ENCODE measurements around the gene PRCC. TPM values are rescaled to one million over a fixed set of nuclear protein-coding genes. Genes with fewer than 3 reads are reported as not detected.

The PRCC gene
- total RNA-seq, 2 donors from 2014 or later = 22.9 to 34.5 TPM

DNA sequence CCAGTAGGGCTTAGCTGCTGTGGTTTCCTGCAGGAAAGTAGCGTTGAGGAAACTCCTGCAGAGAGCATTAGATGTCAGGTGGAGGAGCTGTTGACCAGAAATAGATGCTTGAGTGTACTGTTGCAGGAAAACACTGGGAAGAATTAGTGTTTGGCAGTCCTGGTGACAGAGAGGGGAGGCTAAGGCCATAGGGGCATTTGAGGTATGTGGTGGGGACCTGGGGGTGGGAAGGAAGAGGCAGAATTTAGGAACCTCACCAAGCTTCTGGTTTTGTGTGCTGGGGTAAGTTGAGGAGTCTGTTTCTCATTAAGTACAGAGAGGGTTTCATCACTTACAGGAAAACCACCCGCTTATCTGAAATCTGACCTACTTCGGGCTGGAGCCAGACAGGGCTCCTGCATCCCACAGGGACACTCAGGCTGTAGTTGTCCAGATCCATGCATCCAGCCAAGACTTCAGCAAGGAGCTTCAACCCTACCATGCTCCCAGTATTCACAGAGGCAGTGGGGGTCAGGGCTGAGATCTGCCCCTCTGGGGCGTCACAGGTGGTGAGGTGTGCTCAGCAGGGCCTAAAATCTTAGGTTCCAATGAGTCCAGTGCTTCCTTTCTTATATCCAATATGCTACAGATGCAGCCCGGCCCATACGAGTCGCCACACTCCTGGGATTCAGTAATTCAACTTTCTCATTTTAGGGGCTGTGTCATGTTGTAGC is 34.2 kb downstream of the PRCC start:
- TF ChIP-seq, protein P1, sequence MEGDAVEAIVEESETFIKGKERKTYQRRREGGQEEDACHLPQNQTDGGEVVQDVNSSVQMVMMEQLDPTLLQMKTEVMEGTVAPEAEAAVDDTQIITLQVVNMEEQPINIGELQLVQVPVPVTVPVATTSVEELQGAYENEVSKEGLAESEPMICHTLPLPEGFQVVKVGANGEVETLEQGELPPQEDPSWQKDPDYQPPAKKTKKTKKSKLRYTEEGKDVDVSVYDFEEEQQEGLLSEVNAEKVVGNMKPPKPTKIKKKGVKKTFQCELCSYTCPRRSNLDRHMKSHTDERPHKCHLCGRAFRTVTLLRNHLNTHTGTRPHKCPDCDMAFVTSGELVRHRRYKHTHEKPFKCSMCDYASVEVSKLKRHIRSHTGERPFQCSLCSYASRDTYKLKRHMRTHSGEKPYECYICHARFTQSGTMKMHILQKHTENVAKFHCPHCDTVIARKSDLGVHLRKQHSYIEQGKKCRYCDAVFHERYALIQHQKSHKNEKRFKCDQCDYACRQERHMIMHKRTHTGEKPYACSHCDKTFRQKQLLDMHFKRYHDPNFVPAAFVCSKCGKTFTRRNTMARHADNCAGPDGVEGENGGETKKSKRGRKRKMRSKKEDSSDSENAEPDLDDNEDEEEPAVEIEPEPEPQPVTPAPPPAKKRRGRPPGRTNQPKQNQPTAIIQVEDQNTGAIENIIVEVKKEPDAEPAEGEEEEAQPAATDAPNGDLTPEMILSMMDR (IDR thresholded peaks at IDR 0.05) = no peak
- Histone ChIP-seq H3K27me3 (replicated peaks; ENCODE audit: insufficient read depth) (no peaks in the 10 kb centered on the region), H3K9me3 (no peaks in the 10 kb centered on the region), H3K36me3 (peaks cover 23% of the 10 kb centered on the region), H3K27ac (no peak overlapping the region), H3K4me1 (ENCODE audit: control insufficient read depth in 1 of 2, low read depth in 2 of 2) (no peaks in the 10 kb centered on the region), H3K4me3 (no peak overlapping the region)
- ATAC-seq (ENCODE audit: insufficient number of reproducible peaks, low FRiP score, low read depth) (no peak), DNase-seq (ENCODE audit: low spot score) (no peak)

DNA sequence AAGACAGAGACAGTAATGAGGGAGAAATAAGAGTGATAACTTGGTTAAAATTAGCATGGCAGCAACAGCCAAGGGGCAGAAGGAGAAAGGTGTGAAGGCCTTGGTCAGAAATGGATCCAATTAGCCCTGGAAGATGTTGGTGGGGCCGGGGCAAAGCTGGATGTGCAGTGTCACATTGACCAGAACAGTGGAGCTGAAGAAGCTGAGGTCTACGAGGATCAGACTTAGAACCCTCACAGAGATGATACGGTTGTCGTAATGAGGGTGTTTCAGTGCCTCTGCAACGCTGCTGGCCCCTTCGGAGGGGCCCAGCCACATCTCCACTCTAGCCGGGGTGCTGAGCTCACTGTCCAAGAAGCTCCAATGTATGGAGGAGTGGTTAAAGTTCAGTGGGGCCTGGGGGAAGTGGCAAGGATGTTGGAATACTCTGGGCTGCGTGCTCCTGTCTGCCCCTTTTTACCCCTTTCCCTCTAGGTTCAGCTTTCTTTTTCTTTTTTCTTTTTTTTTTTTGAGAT is 35.1 kb downstream of the PRCC start:
- Histone ChIP-seq H3K4me3 (no peak overlapping the region), H3K27ac (no peak overlapping the region), H3K27me3 (replicated peaks; ENCODE audit: insufficient read depth) (no peaks in the 10 kb centered on the region), H3K9me3 (no peaks in the 10 kb centered on the region), H3K36me3 (peaks cover 18% of the 10 kb centered on the region), H3K4me1 (ENCODE audit: control insufficient read depth in 1 of 2, low read depth in 2 of 2) (no peaks in the 10 kb centered on the region)
- DNase-seq (ENCODE audit: low spot score) = no peak
- ATAC-seq (ENCODE audit: insufficient number of reproducible peaks, low FRiP score, low read depth) = no peak
- TF ChIP-seq, protein P1 (IDR thresholded peaks at IDR 0.05) = no peak

DNA sequence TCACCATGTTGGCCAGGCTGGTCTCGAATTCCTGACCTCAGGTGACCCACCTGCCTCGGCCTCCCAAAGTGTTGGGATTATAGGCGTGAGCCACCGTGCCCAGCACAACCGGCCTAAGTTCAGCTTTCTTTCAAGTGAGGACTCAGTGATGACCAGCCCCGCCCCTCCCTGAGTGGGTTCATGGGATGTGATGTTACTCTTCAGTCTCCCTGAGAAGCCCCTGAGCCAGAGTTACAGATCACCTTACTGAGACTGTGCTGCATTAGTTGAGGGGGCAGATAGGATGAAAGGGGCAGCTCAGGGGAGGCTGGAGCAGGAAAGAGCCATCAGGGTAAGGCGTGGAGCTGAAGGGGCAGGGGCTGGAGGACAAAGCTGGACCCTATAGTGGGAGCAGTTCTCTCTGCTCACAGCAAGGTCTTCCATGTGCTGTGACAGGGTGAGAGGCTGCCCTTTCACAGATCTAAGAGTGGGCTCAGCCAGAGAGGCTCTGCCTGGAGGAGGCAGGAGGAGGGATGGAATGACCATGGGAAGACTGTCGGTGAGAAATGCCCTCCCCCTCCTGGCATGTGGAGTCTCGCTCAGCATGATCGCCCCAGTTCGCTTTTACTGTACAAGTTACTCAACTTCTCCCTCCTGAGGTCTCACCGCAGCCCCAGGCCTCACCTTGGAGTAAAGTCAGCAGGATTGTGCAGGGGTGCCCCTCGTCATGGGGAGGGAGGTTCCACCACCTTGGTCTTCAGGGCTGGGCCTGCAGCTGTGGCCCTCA is 35.9 kb downstream of the PRCC start:
- no peak for ATAC-seq (ENCODE audit: insufficient number of reproducible peaks, low FRiP score, low read depth)

DNA sequence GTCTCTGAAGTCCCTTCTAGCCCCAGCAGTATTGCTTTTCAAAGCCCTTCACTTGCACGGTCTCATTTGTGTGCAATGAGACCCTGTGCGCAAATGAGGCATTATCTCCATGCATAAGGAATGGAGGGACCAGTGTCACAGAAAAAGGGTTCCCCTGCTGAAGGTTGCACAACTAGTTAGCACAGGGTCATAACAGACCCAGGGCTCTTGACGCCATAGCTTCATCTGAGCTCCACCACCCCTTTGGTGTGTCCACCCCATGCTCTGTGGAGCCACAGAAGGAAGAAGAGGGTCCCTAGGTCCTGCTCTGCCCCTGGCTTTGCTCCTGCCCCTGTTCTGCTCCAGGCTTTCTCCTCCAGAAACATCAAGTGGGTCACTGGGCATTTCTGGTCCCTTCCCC is 36.7 kb downstream of the PRCC start:
- no peaks in the 10 kb centered on the region for H3K27me3 ChIP-seq (replicated peaks; ENCODE audit: insufficient read depth)
- no peak overlapping the region for H3K27ac ChIP-seq
- no peaks in the 10 kb centered on the region for H3K4me1 ChIP-seq (ENCODE audit: control insufficient read depth in 1 of 2, low read depth in 2 of 2)
- no peak overlapping the region for H3K4me3 ChIP-seq
- DNase-seq (ENCODE audit: low spot score) (no peak), ATAC-seq (ENCODE audit: insufficient number of reproducible peaks, low FRiP score, low read depth) (no peak)
- H3K9me3 ChIP-seq = no peaks in the 10 kb centered on the region
- peaks cover 8% of the 10 kb centered on the region for H3K36me3 ChIP-seq
- TF ChIP-seq, protein P1 (IDR thresholded peaks at IDR 0.05) = no peak

More for the DNA sequence above, 35.9 kb downstream of the PRCC start:
- H3K27me3 ChIP-seq (replicated peaks; ENCODE audit: insufficient read depth) = no peaks in the 10 kb centered on the region
- no peak overlapping the region for H3K4me3 ChIP-seq
- no peak for DNase-seq (ENCODE audit: low spot score)
- H3K36me3 ChIP-seq = peaks cover 10% of the 10 kb centered on the region
- H3K27ac ChIP-seq = no peak overlapping the region
- H3K9me3 ChIP-seq = no peaks in the 10 kb centered on the region
- H3K4me1 ChIP-seq (ENCODE audit: control insufficient read depth in 1 of 2, low read depth in 2 of 2) = no peaks in the 10 kb centered on the region
- TF ChIP-seq, protein P1 (IDR thresholded peaks at IDR 0.05) = no peak

DNA sequence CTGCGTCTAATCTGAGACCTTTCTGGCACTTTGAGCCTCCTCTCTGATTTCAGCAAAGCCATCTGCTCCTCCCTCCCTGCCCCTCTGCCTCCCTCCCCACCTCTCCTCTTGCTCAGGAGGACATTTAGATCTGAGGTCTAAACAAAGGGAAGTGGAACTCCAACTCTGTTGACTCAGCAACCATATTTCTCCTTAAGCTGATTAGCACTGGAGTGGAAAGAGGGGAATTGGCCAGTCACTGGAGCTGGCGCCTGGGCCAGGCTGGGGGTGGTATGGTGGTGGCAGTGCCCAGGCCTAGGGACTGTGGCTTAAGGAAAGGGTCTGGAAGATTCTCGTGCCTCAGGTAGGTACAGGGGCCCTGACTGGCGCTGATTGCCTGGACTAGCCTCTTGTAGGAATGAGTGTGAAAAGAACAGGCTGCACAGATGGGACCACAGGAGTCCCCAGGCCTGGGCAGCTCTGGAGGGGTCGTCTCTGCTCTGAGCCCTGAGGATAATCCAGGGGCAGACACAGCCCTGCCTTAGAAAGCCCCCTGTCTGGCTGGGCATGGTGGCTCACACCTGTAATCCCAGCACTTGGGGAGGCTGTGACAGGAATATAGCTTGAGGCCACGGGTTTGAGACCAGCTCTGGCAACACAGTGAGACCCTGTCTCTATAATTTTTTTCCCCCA is 37.4 kb downstream of the PRCC start:
- DNase-seq (ENCODE audit: low spot score) (no peak), ATAC-seq (ENCODE audit: insufficient number of reproducible peaks, low FRiP score, low read depth) (no peak)
- TF ChIP-seq, protein P1 (IDR thresholded peaks at IDR 0.05) = no peak
- H3K9me3 ChIP-seq = no peaks in the 10 kb centered on the region
- H3K27ac ChIP-seq = no peak overlapping the region
- H3K36me3 ChIP-seq = peaks cover 3% of the 10 kb centered on the region
- no peak overlapping the region for H3K4me3 ChIP-seq
- H3K27me3 ChIP-seq (replicated peaks; ENCODE audit: insufficient read depth) = no peaks in the 10 kb centered on the region
- no peaks in the 10 kb centered on the region for H3K4me1 ChIP-seq (ENCODE audit: control insufficient read depth in 1 of 2, low read depth in 2 of 2)
